Measurements from ENCODE around the gene DRD1.

The DRD1 gene

GRCh38 chr5:175393897-175394296 lies 50.1 kb downstream of the DRD1 start:
- TF ChIP-seq, protein P1, sequence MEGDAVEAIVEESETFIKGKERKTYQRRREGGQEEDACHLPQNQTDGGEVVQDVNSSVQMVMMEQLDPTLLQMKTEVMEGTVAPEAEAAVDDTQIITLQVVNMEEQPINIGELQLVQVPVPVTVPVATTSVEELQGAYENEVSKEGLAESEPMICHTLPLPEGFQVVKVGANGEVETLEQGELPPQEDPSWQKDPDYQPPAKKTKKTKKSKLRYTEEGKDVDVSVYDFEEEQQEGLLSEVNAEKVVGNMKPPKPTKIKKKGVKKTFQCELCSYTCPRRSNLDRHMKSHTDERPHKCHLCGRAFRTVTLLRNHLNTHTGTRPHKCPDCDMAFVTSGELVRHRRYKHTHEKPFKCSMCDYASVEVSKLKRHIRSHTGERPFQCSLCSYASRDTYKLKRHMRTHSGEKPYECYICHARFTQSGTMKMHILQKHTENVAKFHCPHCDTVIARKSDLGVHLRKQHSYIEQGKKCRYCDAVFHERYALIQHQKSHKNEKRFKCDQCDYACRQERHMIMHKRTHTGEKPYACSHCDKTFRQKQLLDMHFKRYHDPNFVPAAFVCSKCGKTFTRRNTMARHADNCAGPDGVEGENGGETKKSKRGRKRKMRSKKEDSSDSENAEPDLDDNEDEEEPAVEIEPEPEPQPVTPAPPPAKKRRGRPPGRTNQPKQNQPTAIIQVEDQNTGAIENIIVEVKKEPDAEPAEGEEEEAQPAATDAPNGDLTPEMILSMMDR (IDR thresholded peaks at IDR 0.05; ENCODE audit: insufficient read depth, low read depth, low read length, missing control alignments) = no peak
- DNase-seq (ENCODE audit: low read depth) = no peak

GRCh38 chr5:175392236-175392635 lies 51.7 kb downstream of the DRD1 start:
- DNase-seq (ENCODE audit: low read depth) = no peak
- TF ChIP-seq, protein P1 (IDR thresholded peaks at IDR 0.05; ENCODE audit: insufficient read depth, low read depth, low read length, missing control alignments) = no peak
- no peak overlapping the region for H3K4me3 ChIP-seq (ENCODE audit: low read length)

More at GRCh38 chr5:175393897-175394296, 50.1 kb downstream of the DRD1 start:
- H3K4me3 ChIP-seq (ENCODE audit: low read length) = no peak overlapping the region

GRCh38 chr5:175390352-175391083 lies 53.5 kb downstream of the DRD1 start:
- DNase-seq (ENCODE audit: low read depth) = no peak
- no peak overlapping the region for H3K4me3 ChIP-seq (ENCODE audit: low read length)
- TF ChIP-seq, protein P1 (IDR thresholded peaks at IDR 0.05; ENCODE audit: insufficient read depth, low read depth, low read length, missing control alignments) = no peak

Data from epithelial cell of esophagus (primary cell).